Sigmoid colon (tissue), 7 donors: ENCODE data around the gene RUNDC1. TPM values are rescaled to one million over a fixed set of nuclear protein-coding genes. Genes with fewer than 3 reads are reported as not detected.

Experiments used
- DNase-seq: peaks from one replicate; pipeline ENCODE4 v3.0.0-alpha.2; 2019
- H3K27ac ChIP-seq, 4 donors: fragments of 200-600 bp; sonication (generic); one replicate each; pipeline ENCODE4 v1.5.1; 2016 to 2019; ENCODE audit warnings: mild to moderate bottlenecking in 1 of 4
- H3K27me3 ChIP-seq, 3 donors: fragments of 200-600 bp; sonication (generic); one replicate each; pipeline ENCODE4 v1.5.1; 2019; ENCODE audit warnings: mild to moderate bottlenecking in 1 of 3
- H3K36me3 ChIP-seq, 4 donors: fragments of 200-600 bp; sonication (generic); one replicate each; pipeline ENCODE4 v1.5.1; 2016 to 2019
- H3K4me1 ChIP-seq, 4 donors: fragments of 200-600 bp; sonication (generic); one replicate each; pipeline ENCODE4 v1.5.1; 2017 to 2019
- H3K4me3 ChIP-seq, 4 donors: fragments of 200-600 bp; sonication (generic); one replicate each; pipeline ENCODE4 v1.5.1; 2017 to 2019; ENCODE audit warnings: mild to moderate bottlenecking in 2 of 4, moderate library complexity in 1 of 4
- H3K9me3 ChIP-seq, 4 donors: fragments of 200-600 bp in 3 of 4; sonication (generic) in 3 of 4; one replicate each; pipeline versions ENCODE4 v1.5.1 to v1.6.1; 2013 to 2019
- CTCF ChIP-seq, 4 experiments: fragments of 450-650 bp in 3 of 4; fragments of 200-600 bp in 1 of 4; IDR thresholded peaks; one replicate each; pipeline ENCODE4 v1.5.1; 2016 to 2019; ENCODE audit warnings: antibody characterized with exemption in 4 of 4, mild to moderate bottlenecking in 3 of 4, moderate library complexity in 2 of 4
- EP300 ChIP-seq, 4 donors: sonication (generic); formaldehyde crosslinking; IDR thresholded peaks; one replicate each; pipeline ENCODE4 v1.6.1; 2017; ENCODE audit warnings: antibody characterized with exemption in 4 of 4
- POLR2A ChIP-seq, 2 donors: fragments of 450-650 bp; IDR thresholded peaks; one replicate each; pipeline ENCODE4 v1.6.1; 2016; ENCODE audit warnings: antibody characterized with exemption in 2 of 2, mild to moderate bottlenecking in 2 of 2, moderate library complexity in 2 of 2
- POLR2AphosphoS5 ChIP-seq, 4 donors: sonication (generic); formaldehyde crosslinking; IDR thresholded peaks; one replicate each; pipeline ENCODE4 v1.6.1; 2017; ENCODE audit warnings: antibody characterized with exemption in 4 of 4
- WGBS, 2 donors: extraction: QIAGEN DNeasy Blood & Tissue Kit; methylation state at CpG; one replicate each; pipeline ENCODE4 v1.1.7; 2013; 5-methylcytosine and 5-hydroxymethylcytosine counted together
- intact Hi-C: fragments of 100-400 bp; cut with DNase I; formaldehyde crosslinking; loops from one replicate; pipeline ENCODE4 v1.15.1; 2023
- polyA plus RNA-seq, 3 donors: library from polyadenylated mRNA; stranded (reverse); fragments of 200-250 nt; gene quantifications; one replicate each; pipeline ENCODE4 v1.2.3, GENCODE V29; 2013
- total RNA-seq, 4 donors: library from RNA; depleted of rRNA; stranded (reverse); fragments of >200 nt; gene quantifications; one replicate each; pipeline ENCODE4 v1.1.0, GENCODE V29; 2016
- donor health status: healthy with polysubstance abuse.
- donor health status: Bipolar disorder and iron deficiency.
- donor health status: healthy.

Gene RUNDC1
- total and polyA plus RNA-seq, 7 donors, result 8.4 to 14.7 (median 10.5) TPM

DNA sequence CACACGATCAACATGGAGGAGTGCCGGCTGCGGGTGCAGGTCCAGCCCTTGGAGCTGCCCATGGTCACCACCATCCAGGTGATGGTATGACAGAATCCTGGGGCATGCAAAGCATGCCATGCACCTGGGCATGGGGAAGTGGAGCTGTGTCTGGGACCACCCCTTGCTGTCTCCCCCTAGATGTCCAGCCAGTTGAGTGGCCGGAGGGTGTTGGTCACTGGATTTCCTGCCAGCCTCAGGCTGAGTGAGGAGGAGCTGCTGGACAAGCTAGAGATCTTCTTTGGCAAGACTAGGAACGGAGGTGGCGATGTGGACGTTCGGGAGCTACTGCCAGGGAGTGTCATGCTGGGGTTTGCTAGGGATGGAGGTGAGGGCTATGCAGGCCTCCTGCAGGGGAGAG is 32.9 kb downstream of the RUNDC1 start:
- DNase-seq, result no peak
- intact Hi-C loops, result no loop called here
- Histone ChIP-seq H3K9me3 (no peaks in the 10 kb centered on the region), H3K27me3 (no peaks in the 10 kb centered on the region), H3K4me1 (peaks cover 0 to 26% (median 21%) of the 10 kb centered on the region in 4 donors), H3K4me3 (no peak overlapping the region), H3K36me3 (peaks cover 10 to 61% (median 32%) of the 10 kb centered on the region in 4 donors), H3K27ac (peak overlapping the region in 3 of 4 donors; percentile 11 to 67 (median 54))
- no peak for TF ChIP-seq POLR2A (IDR thresholded peaks at IDR 0.05)
- no peak for TF ChIP-seq CTCF (IDR thresholded peaks at IDR 0.05)
- TF ChIP-seq EP300 (IDR thresholded peaks at IDR 0.05), result no peak
- TF ChIP-seq POLR2AphosphoS5 (IDR thresholded peaks at IDR 0.05), result no peak
- 92% methylated on average over 8 of the region's 8 CpGs for WGBS, 2 donors

DNA sequence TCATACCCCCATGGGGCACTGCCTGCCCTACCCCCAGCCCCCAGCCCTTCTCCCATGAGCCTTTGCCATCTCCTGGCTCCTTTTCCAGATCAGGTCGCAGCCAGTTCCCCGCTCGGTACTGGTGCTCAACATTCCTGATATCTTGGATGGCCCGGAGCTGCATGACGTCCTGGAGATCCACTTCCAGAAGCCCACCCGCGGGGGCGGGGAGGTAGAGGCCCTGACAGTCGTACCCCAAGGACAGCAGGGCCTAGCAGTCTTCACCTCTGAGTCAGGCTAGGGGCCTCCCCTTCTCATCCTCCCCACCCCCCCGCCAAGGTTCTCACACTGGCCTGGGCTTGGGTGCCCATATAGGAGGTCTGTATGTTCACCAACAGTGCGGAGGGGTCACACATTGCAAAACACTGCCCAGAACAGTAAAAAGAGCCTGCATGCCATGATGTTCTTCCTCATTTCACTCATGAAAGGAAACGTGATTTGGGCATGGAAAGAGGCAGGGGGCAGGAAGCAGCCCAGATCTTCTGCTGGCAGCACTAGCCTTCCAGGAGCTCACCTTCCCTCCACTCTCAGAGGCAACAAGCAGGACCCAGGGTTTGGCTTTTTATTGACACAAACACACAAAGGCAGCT is 33.8 kb downstream of the RUNDC1 start:
- peaks cover 10 to 63% (median 34%) of the 10 kb centered on the region in 4 donors for H3K36me3 ChIP-seq
- WGBS, 2 donors, result 85 to 92% methylated on average over 12 of the region's 12 CpGs
- TF ChIP-seq EP300 (IDR thresholded peaks at IDR 0.05), result no peak
- TF ChIP-seq POLR2A (IDR thresholded peaks at IDR 0.05), result no peak
- no peak for TF ChIP-seq POLR2AphosphoS5 (IDR thresholded peaks at IDR 0.05)
- TF ChIP-seq CTCF (IDR thresholded peaks at IDR 0.05), result no peak
- peak; percentile 68 for DNase-seq
- peak overlapping the region; percentile 33 to 67 (median 54) for H3K27ac ChIP-seq
- H3K9me3 ChIP-seq, result no peaks in the 10 kb centered on the region
- no peak overlapping the region for H3K4me3 ChIP-seq
- intact Hi-C loops, result no loop called here
- peaks cover 0 to 27% (median 21%) of the 10 kb centered on the region in 4 donors for H3K4me1 ChIP-seq
- H3K27me3 ChIP-seq, result no peaks in the 10 kb centered on the region

DNA sequence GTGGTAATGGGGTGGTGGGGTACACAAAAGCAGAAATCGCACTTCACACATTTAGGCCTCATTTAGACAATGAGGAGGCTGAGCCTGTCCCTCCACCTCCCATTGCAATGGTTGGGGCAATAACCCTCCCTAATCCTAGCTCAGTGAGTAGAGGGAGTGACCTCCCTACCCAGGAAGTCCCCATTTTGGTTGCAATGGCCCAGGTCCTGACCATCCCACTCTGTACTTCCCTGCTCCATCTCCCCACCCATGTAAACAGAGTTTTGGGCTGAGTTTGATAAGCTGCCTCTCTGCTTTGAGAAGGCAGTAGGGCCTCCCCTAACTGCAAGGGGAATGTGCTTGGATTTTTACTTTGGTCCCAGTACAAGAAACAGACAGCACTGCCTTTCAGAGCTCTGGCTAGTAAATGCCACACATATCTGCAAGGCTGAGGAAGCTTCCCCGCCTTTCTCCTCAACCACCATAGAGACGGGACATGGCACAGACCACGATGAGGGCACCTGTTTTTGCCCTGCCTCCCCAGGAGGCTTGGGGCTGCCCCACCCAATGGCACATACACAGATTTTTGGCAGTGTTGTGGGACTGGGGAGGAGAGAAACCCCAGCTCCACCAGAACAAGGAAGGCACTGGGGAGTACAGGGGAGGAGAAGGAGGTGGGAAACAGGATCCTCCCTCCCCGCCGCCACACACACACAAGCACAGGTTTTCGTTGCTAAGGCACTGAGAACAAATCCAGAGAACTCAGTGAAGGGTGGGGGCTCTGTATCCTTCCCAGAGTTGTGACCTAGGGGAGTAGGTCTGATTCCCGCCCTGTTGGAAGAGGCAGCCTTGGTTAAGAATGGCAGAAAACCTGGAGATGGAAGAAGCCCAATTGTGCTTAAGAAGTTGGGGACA is 34.5 kb downstream of the RUNDC1 start:
- peak; percentile 24 for DNase-seq
- peak overlapping the region; percentile 43 to 67 (median 54) for H3K27ac ChIP-seq
- TF ChIP-seq POLR2AphosphoS5 (IDR thresholded peaks at IDR 0.05) (no peak), EP300 (IDR thresholded peaks at IDR 0.05) (no peak), POLR2A (IDR thresholded peaks at IDR 0.05) (no peak), CTCF (IDR thresholded peaks at IDR 0.05) (no peak)
- H3K36me3 ChIP-seq, result peaks cover 10 to 63% (median 34%) of the 10 kb centered on the region in 4 donors
- no peaks in the 10 kb centered on the region for H3K27me3 ChIP-seq
- no peaks in the 10 kb centered on the region for H3K9me3 ChIP-seq
- H3K4me1 ChIP-seq, result peaks cover 0 to 32% (median 29%) of the 10 kb centered on the region in 4 donors
- intact Hi-C loops, result no loop called here
- H3K4me3 ChIP-seq, result no peak overlapping the region
- WGBS, 2 donors, result 79 to 80% methylated on average over 8 of the region's 8 CpGs

- Histone ChIP-seq H3K4me1 (peaks cover 0 to 34% (median 32%) of the 10 kb centered on the region in 4 donors), H3K9me3 (no peaks in the 10 kb centered on the region), H3K36me3 (peaks cover 10 to 63% (median 34%) of the 10 kb centered on the region in 4 donors), H3K27me3 (no peaks in the 10 kb centered on the region), H3K4me3 (no peak overlapping the region), H3K27ac (peak overlapping the region; percentile 43 to 67 (median 54))
- intact Hi-C loops, result no loop called here
- no peak for TF ChIP-seq POLR2A (IDR thresholded peaks at IDR 0.05)
- peak in 2 of 4 donors; percentile 31 for TF ChIP-seq POLR2AphosphoS5 (IDR thresholded peaks at IDR 0.05)
- WGBS, 2 donors, result 80 to 82% methylated on average over 9 of the region's 9 CpGs
- peak; percentile 80 for DNase-seq
These were observed 35.2 kb downstream of the RUNDC1 start for GRCh38 chr17:43015579-43015978.

GRCh38 chr17:43016216-43016615 is 35.9 kb downstream of the RUNDC1 start:
- Histone ChIP-seq H3K27ac (peak overlapping the region; percentile 43 to 67 (median 54)), H3K4me3 (no peak overlapping the region), H3K4me1 (peaks cover 0 to 39% (median 37%) of the 10 kb centered on the region in 4 donors), H3K36me3 (peaks cover 10 to 63% (median 34%) of the 10 kb centered on the region in 4 donors), H3K27me3 (no peaks in the 10 kb centered on the region), H3K9me3 (no peaks in the 10 kb centered on the region)
- intact Hi-C loops, result no loop called here
- WGBS, 2 donors, result 90 to 95% methylated on average over 7 of the region's 7 CpGs
- no peak for DNase-seq
- TF ChIP-seq CTCF (IDR thresholded peaks at IDR 0.05), result no peak
- TF ChIP-seq POLR2AphosphoS5 (IDR thresholded peaks at IDR 0.05), result no peak
- TF ChIP-seq EP300 (IDR thresholded peaks at IDR 0.05), result no peak
- no peak for TF ChIP-seq POLR2A (IDR thresholded peaks at IDR 0.05)
